Keratinocyte (primary cell): ENCODE measurements around the gene NDNF.

Experiments used
- CTCF ChIP-seq, 3 experiments: IDR thresholded peaks in 1 of 3; conservative IDR thresholded peaks in 1 of 3; optimal IDR thresholded peaks in 1 of 3; 2 replicates in 2 of 3; 3 replicates in 1 of 3; pipeline versions ENCODE3 to v1.5.1; 2011; ENCODE audit warnings: low read length in 3 of 3, mild to moderate bottlenecking in 3 of 3, moderate library complexity in 2 of 3, control low read depth in 1 of 3, inconsistent platforms in 1 of 3; ENCODE audit not compliant: insufficient read depth in 2 of 3; ENCODE audit errors: extremely low read depth in 1 of 3
- EZH2 ChIP-seq: IDR thresholded peaks from one replicate; pipeline ENCODE4 v1.6.1; 2012; ENCODE audit warnings: inconsistent platforms, mild to moderate bottlenecking, low read length, moderate library complexity

- no peak for TF ChIP-seq CTCF (optimal IDR thresholded peaks at IDR 0.05 in 1 of 3, IDR thresholded peaks at IDR 0.05 in 1 of 3, conservative IDR thresholded peaks at IDR 0.05 in 1 of 3; ENCODE audit: extremely low read depth in 1 of 3, insufficient read depth in 2 of 3, low read length in 3 of 3)
- no peak for TF ChIP-seq EZH2
Measured at GRCh38 chr4:121061861-121062260, 10.5 kb downstream of the NDNF start.
